ENCODE data around the gene C8B.

DNA sequence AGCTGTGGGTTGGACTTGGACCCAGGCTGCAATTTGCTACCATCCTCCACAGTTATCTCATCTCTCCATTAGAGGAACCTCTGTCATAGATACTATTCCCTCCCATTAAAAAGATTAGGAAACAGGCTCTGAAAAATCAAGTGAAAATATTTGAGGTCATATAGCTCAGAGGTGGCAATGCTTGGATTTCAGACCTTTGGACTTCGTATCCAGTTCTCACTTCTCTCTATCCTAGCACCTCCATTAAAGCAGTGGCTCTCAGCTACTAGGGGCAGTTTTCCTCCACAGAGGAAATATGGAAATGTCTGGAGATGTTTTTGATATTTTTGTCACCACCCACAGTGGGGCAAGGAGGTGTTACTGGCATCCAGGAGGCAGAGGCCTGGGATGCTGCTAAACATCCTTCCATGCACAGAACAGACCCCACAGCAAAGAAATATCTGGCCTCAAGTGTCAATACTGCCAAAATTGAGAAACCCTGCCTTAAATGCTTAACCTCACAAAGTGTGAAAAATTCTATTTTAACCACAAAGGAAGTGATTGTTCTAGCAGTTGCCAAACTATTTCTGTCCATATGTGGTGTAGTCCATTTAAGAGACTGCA, 57.1 kb downstream of the C8B start:
- TF ChIP-seq POLR2AphosphoS5 (IDR thresholded peaks at IDR 0.05; ENCODE audit: low read depth, low read length) (no peak), SIN3A (IDR thresholded peaks at IDR 0.05; ENCODE audit: borderline replicate concordance, insufficient read depth, low read length) (no peak), TAF1 (IDR thresholded peaks at IDR 0.05; ENCODE audit: borderline replicate concordance, insufficient read depth, low read length) (no peak), FOXP2 (optimal IDR thresholded peaks at IDR 0.05; ENCODE audit: borderline replicate concordance, extremely low read depth, extremely low read length, insufficient read depth) (no peak)
- TF ChIP-seq, protein P1, sequence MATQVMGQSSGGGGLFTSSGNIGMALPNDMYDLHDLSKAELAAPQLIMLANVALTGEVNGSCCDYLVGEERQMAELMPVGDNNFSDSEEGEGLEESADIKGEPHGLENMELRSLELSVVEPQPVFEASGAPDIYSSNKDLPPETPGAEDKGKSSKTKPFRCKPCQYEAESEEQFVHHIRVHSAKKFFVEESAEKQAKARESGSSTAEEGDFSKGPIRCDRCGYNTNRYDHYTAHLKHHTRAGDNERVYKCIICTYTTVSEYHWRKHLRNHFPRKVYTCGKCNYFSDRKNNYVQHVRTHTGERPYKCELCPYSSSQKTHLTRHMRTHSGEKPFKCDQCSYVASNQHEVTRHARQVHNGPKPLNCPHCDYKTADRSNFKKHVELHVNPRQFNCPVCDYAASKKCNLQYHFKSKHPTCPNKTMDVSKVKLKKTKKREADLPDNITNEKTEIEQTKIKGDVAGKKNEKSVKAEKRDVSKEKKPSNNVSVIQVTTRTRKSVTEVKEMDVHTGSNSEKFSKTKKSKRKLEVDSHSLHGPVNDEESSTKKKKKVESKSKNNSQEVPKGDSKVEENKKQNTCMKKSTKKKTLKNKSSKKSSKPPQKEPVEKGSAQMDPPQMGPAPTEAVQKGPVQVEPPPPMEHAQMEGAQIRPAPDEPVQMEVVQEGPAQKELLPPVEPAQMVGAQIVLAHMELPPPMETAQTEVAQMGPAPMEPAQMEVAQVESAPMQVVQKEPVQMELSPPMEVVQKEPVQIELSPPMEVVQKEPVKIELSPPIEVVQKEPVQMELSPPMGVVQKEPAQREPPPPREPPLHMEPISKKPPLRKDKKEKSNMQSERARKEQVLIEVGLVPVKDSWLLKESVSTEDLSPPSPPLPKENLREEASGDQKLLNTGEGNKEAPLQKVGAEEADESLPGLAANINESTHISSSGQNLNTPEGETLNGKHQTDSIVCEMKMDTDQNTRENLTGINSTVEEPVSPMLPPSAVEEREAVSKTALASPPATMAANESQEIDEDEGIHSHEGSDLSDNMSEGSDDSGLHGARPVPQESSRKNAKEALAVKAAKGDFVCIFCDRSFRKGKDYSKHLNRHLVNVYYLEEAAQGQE (IDR thresholded peaks at IDR 0.05; ENCODE audit: insufficient read depth in 1 of 2, low read depth in 2 of 2, low read length in 2 of 2): no peak
